ENCODE results near the gene DIS3L2.
A peak's percentile ranks its signal among the peaks of the same experiment; 100 is the strongest.
"Not testable (repeated sequence)": the region's sequence is repeated elsewhere in the genome, so short reads cannot be mapped to it uniquely, and the experiment has no call there.

DIS3L2 gene

GRCh38 chr2:232126301-232127099 lies 165.0 kb downstream of the DIS3L2 start:
- DNase-seq: no peak

GRCh38 chr2:232129483-232129882 lies 168.0 kb downstream of the DIS3L2 start:
- no peak for DNase-seq

- DNase-seq: no peak
Measured at GRCh38 chr2:232132181-232132580, 170.7 kb downstream of the DIS3L2 start.

- DNase-seq: no peak
Measured at GRCh38 chr2:232133078-232133477, 171.6 kb downstream of the DIS3L2 start.

GRCh38 chr2:232134939-232135338 lies 173.4 kb downstream of the DIS3L2 start:
- no peak for DNase-seq

- DNase-seq: no peak
Measured at GRCh38 chr2:232137356-232138147, 176.0 kb downstream of the DIS3L2 start.

- DNase-seq: no peak
Measured at GRCh38 chr2:232138441-232138840, 176.9 kb downstream of the DIS3L2 start.

- DNase-seq: no peak
Measured at GRCh38 chr2:232139171-232139594, 177.7 kb downstream of the DIS3L2 start.

- DNase-seq: no peak
Measured at GRCh38 chr2:232139786-232140562, 178.5 kb downstream of the DIS3L2 start.

- no peak for DNase-seq
Measured at GRCh38 chr2:232141591-232141990, 180.1 kb downstream of the DIS3L2 start.

GRCh38 chr2:232142049-232142448 lies 180.5 kb downstream of the DIS3L2 start:
- peak; percentile 14 for DNase-seq

GRCh38 chr2:232142502-232142901 lies 181.0 kb downstream of the DIS3L2 start:
- no peak for DNase-seq

GRCh38 chr2:232146294-232146693 lies 184.8 kb downstream of the DIS3L2 start:
- no peak for DNase-seq

- no peak for DNase-seq
Measured at GRCh38 chr2:232147440-232148077, 186.0 kb downstream of the DIS3L2 start.

- DNase-seq: no peak
Measured at GRCh38 chr2:232162187-232162586, 200.7 kb downstream of the DIS3L2 start.

GRCh38 chr2:232170396-232170795 lies 208.9 kb downstream of the DIS3L2 start:
- DNase-seq: no peak

GRCh38 chr2:232174662-232175061 lies 213.1 kb downstream of the DIS3L2 start:
- DNase-seq: no peak

GRCh38 chr2:232176587-232176986 lies 215.1 kb downstream of the DIS3L2 start:
- DNase-seq: not testable (repeated sequence)

GRCh38 chr2:232183279-232183678 lies 221.8 kb downstream of the DIS3L2 start:
- DNase-seq: no peak

- no peak for DNase-seq
Measured at GRCh38 chr2:232184346-232184745, 222.8 kb downstream of the DIS3L2 start.

GRCh38 chr2:232190796-232191195 lies 229.3 kb downstream of the DIS3L2 start:
- DNase-seq: no peak

GRCh38 chr2:232195487-232195886 lies 234.0 kb downstream of the DIS3L2 start:
- no peak for DNase-seq

GRCh38 chr2:232196802-232197201 lies 235.3 kb downstream of the DIS3L2 start:
- no peak for DNase-seq
